ENCODE results near the gene CHD8. TPM values are rescaled to one million over a fixed set of nuclear protein-coding genes. Genes with fewer than 3 reads are reported as not detected.

Gene CHD8
- total RNA-seq, result 10 to 100 TPM; 47.4 to 59.0 (median 53.3) TPM

DNA sequence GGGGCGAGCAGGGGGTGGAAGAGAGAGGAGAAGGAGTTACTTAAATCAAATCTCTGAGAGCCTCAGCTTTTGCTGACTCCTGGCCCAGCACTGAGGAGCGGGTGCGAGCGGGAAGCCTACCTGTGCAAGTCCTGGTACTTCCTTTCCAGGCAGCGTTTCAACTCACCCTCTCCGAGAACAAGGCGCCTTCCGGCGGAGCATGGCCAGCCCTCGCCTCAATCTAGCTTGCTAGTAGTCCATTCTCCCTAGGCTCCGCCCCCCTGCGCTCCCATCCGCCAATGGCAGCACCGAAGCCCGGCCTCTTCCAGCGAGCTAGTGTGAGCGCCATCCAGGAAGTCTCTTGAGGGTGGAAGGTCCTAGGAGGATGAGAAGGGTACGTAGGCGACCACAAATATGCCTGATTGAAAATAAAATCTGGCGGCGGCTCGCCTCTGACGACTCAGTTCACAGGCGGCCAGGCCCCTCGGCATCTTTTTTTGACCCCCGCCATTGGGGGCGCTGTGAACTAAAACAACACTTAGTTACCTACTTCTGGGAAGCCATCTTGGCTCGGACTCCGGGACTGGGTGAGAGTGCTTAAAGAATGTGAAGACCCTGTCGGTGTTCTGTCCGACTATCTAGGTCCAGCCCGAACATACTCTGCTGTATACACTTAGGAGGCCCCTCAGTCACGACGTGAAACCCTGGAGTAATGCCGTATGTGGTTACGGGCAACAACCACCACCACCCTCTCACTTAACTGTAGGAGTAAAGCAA is at the start of gene CHD8:
TSS of gene CHD8 (minus strand) at position 212 of the 756 bp plus-strand sequence. CDS start 24,480 bp downstream, outside the sequence.
- TF ChIP-seq POLR2AphosphoS5 (IDR thresholded peaks at IDR 0.05), result peak; percentile 56
- peak in 3 of 4 experiments; percentile 27 to 68 (median 57) for TF ChIP-seq CTCF (IDR thresholded peaks at IDR 0.05)
- peak in 1 of 2 donors; percentile 27 for TF ChIP-seq POLR2A (IDR thresholded peaks at IDR 0.05)
- no peak for TF ChIP-seq EP300 (IDR thresholded peaks at IDR 0.05)
- H3K4me1 ChIP-seq, result peaks cover 0 to 43% (median 9%) of the 10 kb centered on the region in 3 donors
- H3K36me3 ChIP-seq, result peaks cover 0 to 32% of the 10 kb centered on the region in 2 donors
- H3K9me3 ChIP-seq, result no peaks in the 10 kb centered on the region
- ATAC-seq, result peak; percentile 100
- H3K27ac ChIP-seq, result peak within 1 kb of the TSS; percentile 89 to 96 (median 94)
- peak within 1 kb of the TSS; percentile 68 to 88 for H3K4me3 ChIP-seq
- H3K27me3 ChIP-seq, result no peaks in the 10 kb centered on the region
- 0% methylated on average over 4 to 7 of the region's 36 CpGs for WGBS, 2 donors (ENCODE audit: low coverage in 1 of 2)

DNA sequence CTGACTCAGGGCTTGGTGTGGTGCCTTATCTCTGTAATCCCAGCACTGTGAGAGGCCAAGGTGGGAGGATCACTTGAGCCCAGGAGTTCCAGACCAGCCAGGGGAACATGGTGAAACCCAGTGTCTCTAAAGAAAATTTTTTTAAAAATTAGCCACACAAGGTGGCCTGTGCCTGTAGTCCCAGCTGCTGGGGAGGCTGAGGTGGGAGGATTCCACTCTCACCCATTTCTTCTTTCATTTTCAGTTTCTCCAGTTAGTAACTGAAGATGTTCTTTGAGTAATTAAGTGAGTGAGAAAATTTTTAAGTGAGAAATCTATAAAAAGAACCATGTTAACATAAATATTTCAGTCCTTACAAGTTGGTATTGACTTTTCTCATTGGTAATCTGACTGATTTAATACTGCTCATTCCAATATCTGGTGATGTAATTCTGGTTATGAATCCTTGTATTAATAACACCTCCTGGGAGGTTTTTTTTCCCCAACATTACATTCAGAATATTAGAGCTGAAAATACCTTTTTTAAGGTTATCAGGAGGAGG is 49.2 kb upstream of the CHD8 start:
- Histone ChIP-seq H3K9me3 (no peaks in the 10 kb centered on the region), H3K27me3 (no peaks in the 10 kb centered on the region), H3K36me3 (peaks cover 0 to 44% of the 10 kb centered on the region in 2 donors), H3K4me3 (no peak overlapping the region), H3K4me1 (peaks cover 0 to 36% (median 9%) of the 10 kb centered on the region in 3 donors), H3K27ac (no peak overlapping the region)
- no peak for TF ChIP-seq CTCF (IDR thresholded peaks at IDR 0.05)
- TF ChIP-seq POLR2A (IDR thresholded peaks at IDR 0.05), result no peak
- TF ChIP-seq POLR2AphosphoS5 (IDR thresholded peaks at IDR 0.05), result no peak
- TF ChIP-seq EP300 (IDR thresholded peaks at IDR 0.05), result no peak
- ATAC-seq, result no peak

DNA sequence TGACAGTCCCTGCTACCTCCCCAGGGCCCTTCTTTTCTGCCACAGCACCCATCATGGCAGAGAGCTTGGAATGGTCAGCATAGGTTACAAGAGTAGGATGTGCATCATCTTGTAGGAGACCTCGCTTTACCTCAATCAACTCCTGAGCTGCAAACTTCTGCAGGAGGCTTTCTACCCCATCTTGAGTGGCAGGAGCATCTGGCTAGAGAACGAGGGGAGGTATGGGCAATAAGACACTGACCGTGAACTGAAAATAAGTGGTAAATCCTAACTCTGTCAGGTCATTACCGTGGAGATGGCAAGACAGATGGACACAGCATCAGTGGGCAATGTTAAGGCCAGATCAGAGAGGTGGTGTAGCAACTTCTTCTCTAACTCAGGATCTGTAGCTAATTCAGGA is 47.5 kb upstream of the CHD8 start:
- no peak for ATAC-seq
- no peak for TF ChIP-seq POLR2AphosphoS5 (IDR thresholded peaks at IDR 0.05)
- no peak for TF ChIP-seq POLR2A (IDR thresholded peaks at IDR 0.05)
- TF ChIP-seq EP300 (IDR thresholded peaks at IDR 0.05), result no peak
- no peak for TF ChIP-seq CTCF (IDR thresholded peaks at IDR 0.05)
- no peaks in the 10 kb centered on the region for H3K9me3 ChIP-seq
- H3K36me3 ChIP-seq, result peaks cover 0 to 61% of the 10 kb centered on the region in 2 donors
- peaks cover 0 to 18% (median 0%) of the 10 kb centered on the region in 3 donors for H3K4me1 ChIP-seq
- WGBS, 2 donors (ENCODE audit: low coverage in 1 of 2), result 84% methylated on average over 3 of the region's 4 CpGs; no CpG with 5 or more reads in 1 of the 2 donors
- H3K27me3 ChIP-seq, result no peaks in the 10 kb centered on the region
- H3K4me3 ChIP-seq, result no peak overlapping the region
- no peak overlapping the region for H3K27ac ChIP-seq

GRCh38 chr14:21501568-21501967 is 45.6 kb upstream of the CHD8 start:
- WGBS, 2 donors (ENCODE audit: low coverage in 1 of 2), result 91 to 92% methylated on average over 4 to 5 of the region's 5 CpGs
- Histone ChIP-seq H3K4me1 (peaks cover 0 to 8% (median 0%) of the 10 kb centered on the region in 3 donors), H3K36me3 (peaks cover 0 to 71% of the 10 kb centered on the region in 2 donors), H3K4me3 (no peak overlapping the region), H3K9me3 (no peaks in the 10 kb centered on the region), H3K27me3 (no peaks in the 10 kb centered on the region), H3K27ac (no peak overlapping the region)
- TF ChIP-seq EP300 (IDR thresholded peaks at IDR 0.05) (no peak), CTCF (IDR thresholded peaks at IDR 0.05) (no peak), POLR2A (IDR thresholded peaks at IDR 0.05) (no peak), POLR2AphosphoS5 (IDR thresholded peaks at IDR 0.05) (no peak)
- ATAC-seq, result no peak
